ENCODE measurements around the gene STRN. TPM values are rescaled to one million over a fixed set of nuclear protein-coding genes. Genes with fewer than 3 reads are reported as not detected.
A peak's percentile ranks its signal among the peaks of the same experiment; 100 is the strongest.
"Not testable (repeated sequence)": the region's sequence is repeated elsewhere in the genome, so short reads cannot be mapped to it uniquely, and the experiment has no call there.

Gene STRN
- total RNA-seq, 1 donor from 2014 or later = 19.6 TPM

- no peak for DNase-seq (ENCODE audit: low read depth, low spot score)
Observed at GRCh38 chr2:36963734-36964133, 2.6 kb downstream of the STRN start.

GRCh38 chr2:36963106-36963505 is 3.2 kb downstream of the STRN start:
- no peak for DNase-seq (ENCODE audit: low read depth, low spot score)

- no peak for DNase-seq (ENCODE audit: low read depth, low spot score)
Observed at GRCh38 chr2:36960773-36961172, 5.6 kb downstream of the STRN start.

- DNase-seq (ENCODE audit: low read depth, low spot score) = no peak
Observed at GRCh38 chr2:36960005-36960675, 6.2 kb downstream of the STRN start.

GRCh38 chr2:36954977-36955607 is 11.2 kb downstream of the STRN start:
- no peak for DNase-seq (ENCODE audit: low read depth, low spot score)

DNA sequence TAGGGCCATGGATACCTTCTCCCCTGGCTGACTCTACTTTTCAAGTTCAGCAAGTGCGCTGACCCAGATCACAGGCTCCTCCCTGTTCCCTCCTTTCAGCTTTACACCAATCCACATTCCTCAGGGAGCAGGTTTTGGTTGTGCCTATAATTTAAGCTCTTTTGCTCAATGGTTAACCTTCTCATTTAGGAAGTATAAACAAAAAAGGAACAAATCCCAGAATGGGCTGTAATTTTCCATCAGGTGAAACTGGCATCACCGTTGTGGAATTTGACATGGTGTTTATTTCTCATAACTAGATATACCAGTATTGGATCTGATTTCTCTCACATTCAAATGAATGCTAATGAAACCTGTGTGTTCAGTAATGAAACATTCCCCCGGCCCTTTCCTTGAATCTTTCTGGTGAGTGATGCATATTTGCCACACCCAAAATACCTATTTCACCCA is 13.6 kb downstream of the STRN start:
- DNase-seq (ENCODE audit: low read depth, low spot score) = no peak

GRCh38 chr2:36951574-36951973 is 14.8 kb downstream of the STRN start:
- no peak for DNase-seq (ENCODE audit: low read depth, low spot score)

- DNase-seq (ENCODE audit: low read depth, low spot score) = no peak
Observed at GRCh38 chr2:36951027-36951518, 15.3 kb downstream of the STRN start.

- DNase-seq (ENCODE audit: low read depth, low spot score) = no peak
Observed at GRCh38 chr2:36949845-36950244, 16.5 kb downstream of the STRN start.

DNA sequence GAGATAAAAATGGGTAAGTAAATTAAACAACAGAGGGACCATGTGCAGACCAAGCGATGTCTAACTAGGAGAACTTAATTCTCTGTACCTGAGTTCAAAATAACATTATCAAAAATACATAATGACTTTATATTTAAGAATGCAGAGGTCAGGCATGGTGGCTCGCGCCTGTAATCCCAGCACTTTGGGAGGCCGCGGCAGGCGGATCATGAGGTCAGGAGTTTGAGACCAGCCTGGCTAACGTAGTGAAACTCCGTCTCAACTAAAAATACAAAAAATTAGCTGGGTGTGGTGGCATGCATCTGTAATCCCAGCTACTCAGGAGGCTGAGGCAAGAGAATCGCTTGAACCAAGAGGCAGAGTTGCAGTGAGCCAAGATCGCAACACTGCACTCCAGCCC is 21.1 kb downstream of the STRN start:
- DNase-seq (ENCODE audit: low read depth, low spot score) = not testable (repeated sequence)

DNA sequence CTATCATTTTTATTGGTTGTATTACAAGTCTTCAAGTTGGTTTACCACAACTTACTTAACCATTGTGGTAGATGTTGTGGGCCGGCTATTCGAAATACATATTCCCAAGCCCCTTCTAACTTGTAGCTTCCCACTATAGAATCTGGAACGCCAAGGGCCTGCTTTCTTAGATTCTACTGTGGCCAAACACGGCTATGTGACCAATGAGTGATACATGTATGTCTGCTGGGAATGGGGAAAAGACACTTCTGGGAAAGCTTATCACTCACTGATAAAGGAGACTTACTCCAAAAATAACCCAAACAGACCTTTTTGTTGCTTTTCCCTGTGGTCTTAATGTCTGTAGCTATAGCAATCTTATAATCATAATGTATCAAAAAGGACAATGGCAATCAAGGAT is 24.5 kb downstream of the STRN start:
- no peak for DNase-seq (ENCODE audit: low read depth, low spot score)

DNA sequence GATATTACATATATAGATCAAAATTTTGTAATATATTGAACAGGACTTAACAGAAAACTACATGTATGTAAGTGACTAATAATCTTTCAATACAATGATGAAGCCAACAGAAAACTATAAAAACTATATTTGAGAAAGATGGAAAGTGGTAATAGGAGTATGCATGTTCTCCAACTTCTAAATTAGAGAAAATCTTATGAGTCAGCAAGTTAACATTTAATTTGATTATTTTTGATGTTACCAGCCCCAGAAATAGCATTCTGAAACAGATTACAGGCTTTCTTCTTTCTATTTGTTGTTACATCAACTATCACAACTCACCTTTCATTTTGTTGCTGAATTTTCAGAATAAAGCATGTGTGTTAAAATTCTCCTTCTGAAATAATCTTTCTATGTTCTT is 29.8 kb downstream of the STRN start:
- not testable (repeated sequence) for DNase-seq (ENCODE audit: low read depth, low spot score)

GRCh38 chr2:36931688-36932087 is 34.6 kb downstream of the STRN start:
- DNase-seq (ENCODE audit: low read depth, low spot score) = not testable (repeated sequence)

GRCh38 chr2:36930787-36931410 is 35.4 kb downstream of the STRN start:
- DNase-seq (ENCODE audit: low read depth, low spot score) = peak; percentile 55

DNA sequence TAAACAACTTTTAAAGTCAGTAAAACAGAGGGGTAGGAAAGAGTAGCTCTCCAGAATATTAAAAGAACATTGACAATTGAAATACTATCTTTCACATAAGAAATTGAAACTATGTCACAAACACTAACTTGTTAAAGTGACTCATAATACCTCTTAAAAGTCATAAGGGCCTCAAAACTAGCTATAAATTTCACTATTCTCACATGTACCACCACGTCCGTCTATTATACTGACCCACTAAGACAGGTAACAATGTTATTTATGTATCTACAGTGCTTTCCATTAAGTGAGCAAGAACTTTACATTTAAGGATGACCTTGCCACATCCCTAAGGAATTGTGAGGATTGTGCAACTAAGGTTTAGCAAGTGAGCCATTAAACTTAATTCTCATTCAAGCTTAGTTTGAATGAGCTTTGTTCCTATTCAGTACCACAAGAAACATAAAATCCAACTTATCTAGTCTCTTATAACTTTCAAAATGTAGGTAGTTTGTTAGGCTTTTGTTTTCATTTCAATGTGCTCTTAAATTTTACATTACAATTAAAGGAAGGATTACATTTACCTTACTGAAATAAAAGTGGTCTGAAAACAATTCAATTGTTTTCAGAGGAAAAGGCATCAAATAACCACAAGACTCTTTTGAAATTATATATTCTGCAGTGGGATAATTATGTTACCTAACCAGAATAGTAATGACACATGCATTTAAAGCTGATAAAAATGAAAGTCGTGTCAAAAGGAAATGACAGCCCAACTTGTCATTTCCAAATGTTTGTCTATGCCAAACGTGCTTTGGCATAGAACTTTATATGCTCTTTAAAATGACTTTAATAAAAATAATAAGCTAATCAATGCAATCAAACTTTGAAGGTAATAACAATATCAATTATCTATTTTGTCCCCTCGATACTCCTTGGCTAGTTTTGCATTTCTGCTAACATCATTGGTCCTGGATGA is 39.9 kb downstream of the STRN start:
- DNase-seq (ENCODE audit: low read depth, low spot score) = not testable (repeated sequence)

GRCh38 chr2:36922629-36923028 is 43.7 kb downstream of the STRN start:
- not testable (repeated sequence) for DNase-seq (ENCODE audit: low read depth, low spot score)

DNA sequence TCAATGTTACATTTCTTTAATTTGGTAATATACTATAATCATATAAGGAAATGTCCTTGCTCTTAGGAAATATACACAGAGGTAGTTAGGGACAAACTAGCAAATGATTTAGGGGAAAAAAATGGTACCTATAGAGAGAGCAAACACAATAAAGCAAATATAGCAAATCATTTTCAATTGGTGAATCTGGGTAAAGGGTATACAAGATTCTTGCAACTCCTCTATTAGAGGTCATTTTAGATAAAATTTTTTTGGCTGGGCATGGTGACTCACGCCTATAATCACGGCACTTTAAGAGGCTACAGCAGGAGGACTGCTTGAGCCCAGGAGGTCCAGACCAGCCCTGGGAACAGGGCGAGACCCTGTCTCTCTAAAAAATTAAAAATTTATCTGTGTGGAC is 44.4 kb downstream of the STRN start:
- DNase-seq (ENCODE audit: low read depth, low spot score) = no peak

DNA sequence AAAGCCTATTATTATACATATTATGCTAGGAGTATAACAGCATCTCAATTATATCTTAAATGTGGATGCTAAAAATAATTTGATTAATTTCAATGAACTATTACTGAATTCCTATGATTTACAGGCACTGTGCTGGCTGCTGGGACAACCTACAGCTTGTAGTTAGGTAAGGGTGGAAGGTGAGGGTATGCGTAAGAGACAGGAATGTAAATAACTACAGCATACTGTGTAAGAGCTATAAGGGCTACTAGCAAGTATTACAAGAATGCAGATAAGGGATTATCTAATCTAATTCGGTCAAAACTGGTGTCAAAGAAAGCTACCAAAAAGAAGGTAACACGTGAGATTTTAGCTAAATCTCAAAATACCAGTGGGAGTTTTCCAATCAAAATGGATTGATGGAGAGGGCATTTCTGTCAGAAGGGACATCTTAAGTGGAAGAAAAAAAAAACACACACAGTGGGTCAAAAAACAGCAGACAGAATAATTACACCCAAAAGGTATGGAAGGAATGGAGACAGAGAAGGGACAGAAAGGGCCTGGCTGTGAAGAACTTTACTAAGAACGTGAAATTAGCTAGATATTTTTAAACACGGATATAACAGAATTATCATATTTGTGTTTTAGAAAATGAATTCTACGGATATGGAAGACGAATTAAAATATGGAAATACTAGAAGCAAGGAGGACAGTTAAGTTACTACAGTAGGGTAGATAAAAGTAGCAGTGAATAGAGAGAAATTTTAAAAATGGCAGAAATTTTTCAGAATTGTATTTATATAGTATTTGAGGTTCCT is 47.1 kb downstream of the STRN start:
- no peak for DNase-seq (ENCODE audit: low read depth, low spot score)

- DNase-seq (ENCODE audit: low read depth, low spot score) = no peak
Observed at GRCh38 chr2:36918307-36918706, 48.0 kb downstream of the STRN start.

- DNase-seq (ENCODE audit: low read depth, low spot score) = no peak
Observed at GRCh38 chr2:36915627-36916026, 50.7 kb downstream of the STRN start.

- no peak for DNase-seq (ENCODE audit: low read depth, low spot score)
Observed at GRCh38 chr2:36912695-36913094, 53.6 kb downstream of the STRN start.

All from pulmonary artery endothelial cell (primary cell).